ENCODE measurements around the gene CFAP92.

CFAP92 gene

GRCh38 chr3:128993461-128994172 is at the start of gene CFAP92:
Gene CFAP92 (minus strand): TSS chr3:128994076. CDS start chr3:128993304, 772 bp downstream.
- peak; percentile 80 to 87 (median 83) for DNase-seq (ENCODE audit: low read depth in 3 of 3, low spot score in 1 of 3)

GRCh38 chr3:129040579-129041300 is 46.9 kb upstream of the CFAP92 start:
- no peak for DNase-seq (ENCODE audit: low read depth in 3 of 3, low spot score in 1 of 3)

- no peak for DNase-seq (ENCODE audit: low read depth in 3 of 3, low spot score in 1 of 3)
Measured at GRCh38 chr3:129040039-129040336, 46.1 kb upstream of the CFAP92 start.

GRCh38 chr3:129039271-129040038 is 45.6 kb upstream of the CFAP92 start:
- no peak for DNase-seq (ENCODE audit: low read depth in 3 of 3, low spot score in 1 of 3)

GRCh38 chr3:129038121-129038855 is 44.4 kb upstream of the CFAP92 start:
- no peak for DNase-seq (ENCODE audit: low read depth in 3 of 3, low spot score in 1 of 3)

- no peak for DNase-seq (ENCODE audit: low read depth in 3 of 3, low spot score in 1 of 3)
Measured at GRCh38 chr3:129037093-129037419, 43.2 kb upstream of the CFAP92 start.

GRCh38 chr3:129036222-129037092 is 42.6 kb upstream of the CFAP92 start:
- no peak for DNase-seq (ENCODE audit: low read depth in 3 of 3, low spot score in 1 of 3)

- no peak for DNase-seq (ENCODE audit: low read depth in 3 of 3, low spot score in 1 of 3)
Measured at GRCh38 chr3:129035360-129036221, 41.7 kb upstream of the CFAP92 start.

GRCh38 chr3:129034642-129035041 is 40.8 kb upstream of the CFAP92 start:
- no peak for DNase-seq (ENCODE audit: low read depth in 3 of 3, low spot score in 1 of 3)

GRCh38 chr3:129033633-129034321 is 39.9 kb upstream of the CFAP92 start:
- no peak for DNase-seq (ENCODE audit: low read depth in 3 of 3, low spot score in 1 of 3)

- no peak for DNase-seq (ENCODE audit: low read depth in 3 of 3, low spot score in 1 of 3)
Measured at GRCh38 chr3:129033151-129033550, 39.3 kb upstream of the CFAP92 start.

- no peak for DNase-seq (ENCODE audit: low read depth in 3 of 3, low spot score in 1 of 3)
Measured at GRCh38 chr3:129032716-129033115, 38.8 kb upstream of the CFAP92 start.

GRCh38 chr3:129031476-129032215 is 37.8 kb upstream of the CFAP92 start:
- no peak for DNase-seq (ENCODE audit: low read depth in 3 of 3, low spot score in 1 of 3)

- DNase-seq (ENCODE audit: low read depth in 3 of 3, low spot score in 1 of 3), result no peak
Measured at GRCh38 chr3:129030611-129031010, 36.7 kb upstream of the CFAP92 start.

GRCh38 chr3:129028866-129029265 is 35.0 kb upstream of the CFAP92 start:
- no peak for DNase-seq (ENCODE audit: low read depth in 3 of 3, low spot score in 1 of 3)

- no peak for DNase-seq (ENCODE audit: low read depth in 3 of 3, low spot score in 1 of 3)
Measured at GRCh38 chr3:129027544-129027880, 33.6 kb upstream of the CFAP92 start.

- DNase-seq (ENCODE audit: low read depth in 3 of 3, low spot score in 1 of 3), result peak; percentile 76 to 79 (median 77)
Measured at GRCh38 chr3:129026728-129027543, 33.1 kb upstream of the CFAP92 start.
